Esophagus squamous epithelium (tissue), 5 donors: ENCODE data around the gene CELSR1. TPM values are rescaled to one million over a fixed set of nuclear protein-coding genes. Genes with fewer than 3 reads are reported as not detected.

Source experiments
- DNase-seq: peaks from one replicate; lab custom pipeline; 2025; lab: John Stamatoyannopoulos, UW
- H3K27ac ChIP-seq, 4 donors: fragments of 200-600 bp; sonication (generic); one replicate each; pipeline ENCODE4 v1.5.1; 2016 to 2019; ENCODE audit warnings: mild to moderate bottlenecking in 1 of 4
- H3K27me3 ChIP-seq, 4 donors: fragments of 200-600 bp; sonication (generic); 1 replicate in 3 of 4; 2 replicates in 1 of 4; pipeline versions ENCODE4 v1.5.1 to v1.6.0; 2017 to 2021; ENCODE audit warnings: antibody characterized with exemption in 1 of 4
- H3K36me3 ChIP-seq, 3 donors: fragments of 200-600 bp; sonication (generic); one replicate each; pipeline ENCODE4 v1.5.1; 2016 to 2019
- H3K4me1 ChIP-seq, 3 donors: fragments of 200-600 bp; sonication (generic); one replicate each; pipeline ENCODE4 v1.5.1; 2017 to 2019
- H3K4me3 ChIP-seq, 4 donors: fragments of 200-600 bp; sonication (generic); 1 replicate in 3 of 4; 2 replicates in 1 of 4; pipeline ENCODE4 v1.5.1; 2016 to 2019; ENCODE audit warnings: mild to moderate bottlenecking in 2 of 4, moderate library complexity in 1 of 4
- H3K9me3 ChIP-seq, 3 donors: fragments of 200-600 bp; sonication (generic); one replicate each; pipeline ENCODE4 v1.5.1; 2016 to 2019
- CTCF ChIP-seq, 6 experiments: fragments of 450-650 bp in 4 of 6; fragments of 200-600 bp in 2 of 6; sonication (generic) in 2 of 6; IDR thresholded peaks; one replicate each; pipeline ENCODE4 v1.5.1; 2016 to 2019; ENCODE audit warnings: antibody characterized with exemption in 6 of 6, mild to moderate bottlenecking in 4 of 6, moderate library complexity in 4 of 6
- POLR2A ChIP-seq, 4 donors: fragments of 450-650 bp; IDR thresholded peaks; one replicate each; pipeline ENCODE4 v1.6.1; 2017; ENCODE audit warnings: antibody characterized with exemption in 4 of 4, mild to moderate bottlenecking in 4 of 4, moderate library complexity in 3 of 4
- WGBS, 2 donors: methylation state at CpG; one replicate each; pipeline ENCODE4 v1.1.5; 2018; 5-methylcytosine and 5-hydroxymethylcytosine counted together
- intact Hi-C: fragments of 100-400 bp; cut with DNase I; formaldehyde crosslinking; loops from one replicate; pipeline ENCODE4 v1.15.0; 2022
- total RNA-seq, 4 donors: library from RNA; depleted of rRNA; stranded (reverse); fragments of >200 nt; gene quantifications; one replicate each; pipeline ENCODE4 v1.1.0, GENCODE V29; 2016
- donor health status: DM: yes; HTN: yes; CAD: no.

The CELSR1 gene
- total RNA-seq, 4 donors from 2014 or later = 38.7 to 50.6 (median 43.7) TPM

GRCh38 chr22:46464701-46465344 lies 72.6 kb downstream of the CELSR1 start:
- Histone ChIP-seq H3K27me3 (peaks cover 0 to 7% (median 0%) of the 10 kb centered on the region in 4 donors), H3K4me1 (peaks cover 0 to 46% (median 15%) of the 10 kb centered on the region in 3 donors), H3K36me3 (peaks cover 0 to 31% (median 3%) of the 10 kb centered on the region in 3 donors), H3K27ac (no peak overlapping the region), H3K4me3 (no peak overlapping the region), H3K9me3 (no peaks in the 10 kb centered on the region)
- no peak for DNase-seq
- intact Hi-C loops = no loop called here
- TF ChIP-seq POLR2A (IDR thresholded peaks at IDR 0.05) = no peak
- TF ChIP-seq CTCF (IDR thresholded peaks at IDR 0.05) = no peak
- WGBS, 2 donors = 86 to 87% methylated on average over 11 to 15 of the region's 18 CpGs

GRCh38 chr22:46464296-46464695 lies 73.1 kb downstream of the CELSR1 start:
- Histone ChIP-seq H3K27me3 (peaks cover 0 to 7% (median 0%) of the 10 kb centered on the region in 4 donors), H3K4me1 (peaks cover 0 to 42% (median 15%) of the 10 kb centered on the region in 3 donors), H3K4me3 (no peak overlapping the region), H3K27ac (no peak overlapping the region), H3K36me3 (peaks cover 0 to 31% (median 3%) of the 10 kb centered on the region in 3 donors), H3K9me3 (no peaks in the 10 kb centered on the region)
- intact Hi-C loops = no loop called here
- DNase-seq = no peak
- no peak for TF ChIP-seq CTCF (IDR thresholded peaks at IDR 0.05)
- no peak for TF ChIP-seq POLR2A (IDR thresholded peaks at IDR 0.05)
- 80 to 89% methylated on average over 4 to 8 of the region's 8 CpGs for WGBS, 2 donors

GRCh38 chr22:46463435-46464227 lies 73.8 kb downstream of the CELSR1 start:
- no peak for DNase-seq
- no peaks in the 10 kb centered on the region for H3K9me3 ChIP-seq
- H3K27ac ChIP-seq = peak overlapping the region in 3 of 4 donors; percentile 42 to 72 (median 58)
- peaks cover 0 to 38% (median 3%) of the 10 kb centered on the region in 3 donors for H3K36me3 ChIP-seq
- intact Hi-C loops = no loop called here
- peaks cover 0 to 7% (median 0%) of the 10 kb centered on the region in 4 donors for H3K27me3 ChIP-seq
- H3K4me3 ChIP-seq = no peak overlapping the region
- WGBS, 2 donors = 86% methylated on average over 43 to 64 of the region's 70 CpGs
- peaks cover 0 to 38% (median 15%) of the 10 kb centered on the region in 3 donors for H3K4me1 ChIP-seq
- no peak for TF ChIP-seq CTCF (IDR thresholded peaks at IDR 0.05)
- no peak for TF ChIP-seq POLR2A (IDR thresholded peaks at IDR 0.05)

- no peak overlapping the region for H3K4me3 ChIP-seq
- peak overlapping the region in 3 of 4 donors; percentile 42 to 72 (median 58) for H3K27ac ChIP-seq
- TF ChIP-seq POLR2A (IDR thresholded peaks at IDR 0.05) = no peak
- peaks cover 0 to 7% (median 0%) of the 10 kb centered on the region in 4 donors for H3K27me3 ChIP-seq
- peaks cover 0 to 39% (median 15%) of the 10 kb centered on the region in 3 donors for H3K4me1 ChIP-seq
- H3K9me3 ChIP-seq = no peaks in the 10 kb centered on the region
- WGBS, 2 donors = 57 to 65% methylated on average over 15 to 18 of the region's 18 CpGs
- DNase-seq = no peak
- intact Hi-C loops = no loop called here
- peaks cover 0 to 46% (median 3%) of the 10 kb centered on the region in 3 donors for H3K36me3 ChIP-seq
Measured at GRCh38 chr22:46462726-46463371, 74.6 kb downstream of the CELSR1 start.

DNA sequence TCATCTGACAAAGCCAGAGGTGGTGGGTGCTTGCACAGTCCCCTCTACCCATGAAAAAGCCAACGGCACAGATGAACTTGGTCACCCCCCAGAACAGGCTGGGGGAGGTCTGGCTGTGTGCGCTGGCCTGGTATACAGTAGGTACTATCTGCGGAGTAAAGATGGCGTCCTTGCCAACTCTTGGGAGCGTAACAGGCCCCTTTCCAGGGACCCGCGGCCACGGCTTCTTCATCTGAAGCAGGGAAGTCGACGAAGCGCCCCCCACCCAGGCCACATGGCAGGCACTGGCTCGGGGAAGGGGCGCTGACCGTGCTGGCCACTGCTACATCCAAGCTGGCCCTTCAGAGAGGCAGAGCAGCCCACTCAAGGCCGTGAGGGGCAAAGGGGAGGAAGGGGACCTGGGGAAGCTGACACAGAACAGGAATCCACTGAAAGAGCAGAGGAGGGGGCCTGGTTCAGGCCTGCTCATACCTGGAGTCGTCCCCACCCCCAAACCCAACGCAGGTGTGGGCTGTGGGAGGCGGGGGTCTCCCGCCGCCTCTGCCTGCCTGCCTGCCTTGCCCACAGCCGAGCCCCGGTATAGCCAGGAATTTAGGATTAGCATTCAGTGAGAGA lies 75.7 kb downstream of the CELSR1 start:
- Histone ChIP-seq H3K27me3 (peaks cover 0 to 11% (median 0%) of the 10 kb centered on the region in 4 donors), H3K4me1 (peaks cover 0 to 43% (median 15%) of the 10 kb centered on the region in 3 donors), H3K4me3 (no peak overlapping the region), H3K36me3 (peaks cover 0 to 52% (median 3%) of the 10 kb centered on the region in 3 donors), H3K27ac (peak overlapping the region in 1 of 4 donors; percentile 72), H3K9me3 (no peaks in the 10 kb centered on the region)
- DNase-seq = no peak
- 91 to 100% methylated on average over 1 to 5 of the region's 22 CpGs for WGBS, 2 donors
- intact Hi-C loops = no loop called here
- TF ChIP-seq CTCF (IDR thresholded peaks at IDR 0.05) (no peak), POLR2A (IDR thresholded peaks at IDR 0.05) (no peak)
